ENCODE measurements around the gene IGSF3. TPM values are rescaled to one million over a fixed set of nuclear protein-coding genes. Genes with fewer than 3 reads are reported as not detected.

The IGSF3 gene
- total RNA-seq, result 2.5 TPM

GRCh38 chr1:116667575-116668105 is at the start of gene IGSF3:
TSS of gene IGSF3 (minus strand) at chr1:116667733. CDS start at chr1:116666326, 1,407 bp downstream.
- DNase-seq (ENCODE audit: low spot score), result peak; percentile 73
- ATAC-seq, result peak; percentile 76
- intact Hi-C loops (cut with DNase I), result no loop called here

GRCh38 chr1:116717318-116717717 is 49.8 kb upstream of the IGSF3 start:
- ATAC-seq, result no peak
- no peak for DNase-seq (ENCODE audit: low spot score)
- intact Hi-C loops (cut with DNase I), result no loop called here

- ATAC-seq (no peak), DNase-seq (ENCODE audit: low spot score) (no peak)
- intact Hi-C loops (cut with DNase I), result no loop called here
Measured at GRCh38 chr1:116716391-116716790, 48.9 kb upstream of the IGSF3 start.

- DNase-seq (ENCODE audit: low spot score), result no peak
- ATAC-seq, result no peak
- intact Hi-C loops (cut with DNase I), result no loop called here
Measured at GRCh38 chr1:116713474-116713873, 45.9 kb upstream of the IGSF3 start.

GRCh38 chr1:116712510-116712909 is 45.0 kb upstream of the IGSF3 start:
- no peak for ATAC-seq

GRCh38 chr1:116711263-116711840 is 43.8 kb upstream of the IGSF3 start:
- DNase-seq (ENCODE audit: low spot score), result no peak
- intact Hi-C loops (cut with DNase I), result no loop called here
- no peak for ATAC-seq

More at GRCh38 chr1:116712510-116712909, 45.0 kb upstream of the IGSF3 start:
- DNase-seq (ENCODE audit: low spot score), result no peak
- intact Hi-C loops (cut with DNase I), result no loop called here

- intact Hi-C loops (cut with DNase I), result no loop called here
- DNase-seq (ENCODE audit: low spot score), result no peak
- no peak for ATAC-seq
Measured at GRCh38 chr1:116710420-116711262, 43.1 kb upstream of the IGSF3 start.

GRCh38 chr1:116709666-116710167 is 42.2 kb upstream of the IGSF3 start:
- DNase-seq (ENCODE audit: low spot score) (no peak), ATAC-seq (no peak)
- intact Hi-C loops (cut with DNase I), result no loop called here

GRCh38 chr1:116708255-116708900 is 40.8 kb upstream of the IGSF3 start:
- intact Hi-C loops (cut with DNase I), result no loop called here
- ATAC-seq, result no peak
- no peak for DNase-seq (ENCODE audit: low spot score)

- ATAC-seq (no peak), DNase-seq (ENCODE audit: low spot score) (no peak)
- intact Hi-C loops (cut with DNase I), result no loop called here
Measured at GRCh38 chr1:116706841-116707240, 39.3 kb upstream of the IGSF3 start.

- intact Hi-C loops (cut with DNase I), result no loop called here
Measured at GRCh38 chr1:116706123-116706522, 38.6 kb upstream of the IGSF3 start.

GRCh38 chr1:116704278-116704677 is 36.7 kb upstream of the IGSF3 start:
- no peak for ATAC-seq
- DNase-seq (ENCODE audit: low spot score), result no peak
- intact Hi-C loops (cut with DNase I), result no loop called here

More at GRCh38 chr1:116706123-116706522, 38.6 kb upstream of the IGSF3 start:
- ATAC-seq, result no peak
- DNase-seq (ENCODE audit: low spot score), result no peak

GRCh38 chr1:116699605-116700004 is 32.1 kb upstream of the IGSF3 start:
- no peak for DNase-seq (ENCODE audit: low spot score)
- intact Hi-C loops (cut with DNase I), result no loop called here
- ATAC-seq, result no peak

GRCh38 chr1:116698244-116698595 is 30.7 kb upstream of the IGSF3 start:
- ATAC-seq (no peak), DNase-seq (ENCODE audit: low spot score) (no peak)
- intact Hi-C loops (cut with DNase I), result no loop called here

- intact Hi-C loops (cut with DNase I), result no loop called here
- ATAC-seq (no peak), DNase-seq (ENCODE audit: low spot score) (no peak)
Measured at GRCh38 chr1:116697548-116698243, 30.2 kb upstream of the IGSF3 start.

GRCh38 chr1:116694524-116694923 is 27.0 kb upstream of the IGSF3 start:
- ATAC-seq (peak; percentile 86), DNase-seq (ENCODE audit: low spot score) (no peak)
- intact Hi-C loops (cut with DNase I), result no loop called here

GRCh38 chr1:116693759-116694480 is 26.4 kb upstream of the IGSF3 start:
- DNase-seq (ENCODE audit: low spot score) (no peak), ATAC-seq (peak; percentile 40)
- intact Hi-C loops (cut with DNase I), result no loop called here

- ATAC-seq (peak; percentile 29), DNase-seq (ENCODE audit: low spot score) (no peak)
- intact Hi-C loops (cut with DNase I), result no loop called here
Measured at GRCh38 chr1:116692879-116693278, 25.3 kb upstream of the IGSF3 start.

Data from sciatic nerve (tissue), 2 donors.